H1 (cell line): ENCODE measurements around the gene FFAR2. TPM values are rescaled to one million over a fixed set of nuclear protein-coding genes. Genes with fewer than 3 reads are reported as not detected.

Source experiments
- ATF3 ChIP-seq: IDR thresholded peaks from 2 replicates; pipeline ENCODE4 v1.6.1; 2011; ENCODE audit warnings: low read depth, mild to moderate bottlenecking, low read length; ENCODE audit not compliant: insufficient read depth
- CHD7 ChIP-seq: fragments of 300-600 bp; sonication (generic); IDR thresholded peaks from 2 replicates; pipeline ENCODE4 v1.7.1; 2012; ENCODE audit warnings: low read length, moderate library complexity, mild to moderate bottlenecking, inconsistent platforms; ENCODE audit not compliant: insufficient replicate concordance
- EZH2 ChIP-seq: fragments of 200-600 bp; sonication (generic); IDR thresholded peaks from 2 replicates; pipeline ENCODE4 v1.7.1; 2012; ENCODE audit warnings: low read depth, mild to moderate bottlenecking, moderate library complexity, low read length, inconsistent platforms; ENCODE audit not compliant: severe bottlenecking
- KDM4A ChIP-seq: IDR thresholded peaks from one replicate; pipeline ENCODE4 v1.7.1; 2012; ENCODE audit warnings: low read depth, mild to moderate bottlenecking, moderate library complexity, low read length, inconsistent platforms; ENCODE audit not compliant: severe bottlenecking
- RBBP5 ChIP-seq: IDR thresholded peaks from 2 replicates; pipeline ENCODE4 v1.7.1; 2012; ENCODE audit warnings: low read depth, mild to moderate bottlenecking, inconsistent platforms, low read length, moderate library complexity, borderline replicate concordance
- polyA plus RNA-seq, 7 experiments: library from polyadenylated mRNA; depleted of rRNA in 3 of 7; stranded (reverse) in 5 of 7; unstranded in 2 of 7; fragments of >200 nt in 5 of 7; fragments of 200-250 nt in 2 of 7; gene quantifications; 1 replicate in 5 of 7; 2 replicates in 1 of 7; 4 replicates in 1 of 7; pipeline versions ENCODE4 v1.2.1 to v1.2.3, GENCODE V29; 2011 to 2013; ENCODE audit warnings: missing spikeins in 2 of 7, mixed read lengths in 2 of 7
- total RNA-seq: library from RNA; stranded (reverse); fragmentation: NEBNext Ultra II Directional; extraction: Animal tissue kit (Norgen Biotek cat#: 25700); gene quantifications from 2 replicates; pipeline ENCODE4 v1.2.1, GENCODE V29; 2021

The FFAR2 gene
- total and polyA plus RNA-seq, 2 of the 8 experiments (the other 6 are each of a cell fraction or from before 2014, with no cell fraction given), result not detected

- TF ChIP-seq CHD7 (no peak), KDM4A (no peak), ATF3 (no peak), RBBP5 (no peak), EZH2 (no peak)
Observed at GRCh38 chr19:35430409-35431144, 17.5 kb upstream of the FFAR2 start (continued).
